ENCODE results near the gene SDC3.

DNA sequence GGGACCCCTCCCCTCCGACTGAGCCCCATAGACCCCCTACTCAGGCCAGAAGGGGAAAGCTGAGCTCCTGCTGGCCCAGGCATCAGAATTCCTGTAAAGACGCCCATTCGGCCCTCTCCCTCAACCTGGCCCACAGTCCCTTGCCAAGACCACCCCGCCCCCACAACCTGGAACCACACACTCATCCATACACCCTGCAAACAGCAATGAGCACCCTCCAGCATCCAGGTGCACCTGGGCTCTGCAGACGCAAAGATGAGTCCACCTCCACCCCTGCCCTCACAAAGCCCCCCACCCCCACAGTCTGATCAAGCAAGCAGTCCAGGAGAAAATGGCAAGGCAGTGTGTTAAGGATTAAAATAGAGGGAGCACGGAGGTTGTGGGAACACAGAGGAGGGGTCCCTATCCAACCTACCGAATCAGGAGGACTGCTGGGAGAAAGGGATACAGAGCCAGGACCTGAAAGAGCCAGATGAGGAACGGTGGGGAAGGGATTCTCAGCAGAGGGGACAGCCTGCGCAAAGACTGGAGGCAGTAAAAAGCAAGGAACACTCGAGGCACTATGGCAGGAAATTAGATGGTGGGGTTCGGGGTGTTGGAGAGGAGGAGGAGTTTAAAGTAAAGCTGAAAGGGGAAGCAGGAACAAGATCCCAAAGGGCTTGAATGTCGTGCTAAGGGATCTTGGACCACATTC lies 83.7 kb downstream of the SDC3 start:
- no peak for TF ChIP-seq HCFC1 (IDR thresholded peaks at IDR 0.05; ENCODE audit: low read length)
- TF ChIP-seq DPF2 (IDR thresholded peaks at IDR 0.05), result no peak
- no peak for TF ChIP-seq KDM1A (IDR thresholded peaks at IDR 0.05; ENCODE audit: borderline replicate concordance)
- no peak for TF ChIP-seq ESRRA (IDR thresholded peaks at IDR 0.05; ENCODE audit: low read length)
- TF ChIP-seq, protein P1, sequence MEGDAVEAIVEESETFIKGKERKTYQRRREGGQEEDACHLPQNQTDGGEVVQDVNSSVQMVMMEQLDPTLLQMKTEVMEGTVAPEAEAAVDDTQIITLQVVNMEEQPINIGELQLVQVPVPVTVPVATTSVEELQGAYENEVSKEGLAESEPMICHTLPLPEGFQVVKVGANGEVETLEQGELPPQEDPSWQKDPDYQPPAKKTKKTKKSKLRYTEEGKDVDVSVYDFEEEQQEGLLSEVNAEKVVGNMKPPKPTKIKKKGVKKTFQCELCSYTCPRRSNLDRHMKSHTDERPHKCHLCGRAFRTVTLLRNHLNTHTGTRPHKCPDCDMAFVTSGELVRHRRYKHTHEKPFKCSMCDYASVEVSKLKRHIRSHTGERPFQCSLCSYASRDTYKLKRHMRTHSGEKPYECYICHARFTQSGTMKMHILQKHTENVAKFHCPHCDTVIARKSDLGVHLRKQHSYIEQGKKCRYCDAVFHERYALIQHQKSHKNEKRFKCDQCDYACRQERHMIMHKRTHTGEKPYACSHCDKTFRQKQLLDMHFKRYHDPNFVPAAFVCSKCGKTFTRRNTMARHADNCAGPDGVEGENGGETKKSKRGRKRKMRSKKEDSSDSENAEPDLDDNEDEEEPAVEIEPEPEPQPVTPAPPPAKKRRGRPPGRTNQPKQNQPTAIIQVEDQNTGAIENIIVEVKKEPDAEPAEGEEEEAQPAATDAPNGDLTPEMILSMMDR (IDR thresholded peaks at IDR 0.05 in 2 of 3, conservative IDR thresholded peaks at IDR 0.05 in 1 of 3; ENCODE audit: control insufficient read depth in 2 of 3, extremely low read depth in 1 of 3, insufficient read depth in 1 of 3, low read depth in 3 of 3, low read length in 3 of 3), result no peak
- no peak for TF ChIP-seq MEF2A (IDR thresholded peaks at IDR 0.05; ENCODE audit: insufficient read depth, low read depth, low read length)
- TF ChIP-seq, protein P2, sequence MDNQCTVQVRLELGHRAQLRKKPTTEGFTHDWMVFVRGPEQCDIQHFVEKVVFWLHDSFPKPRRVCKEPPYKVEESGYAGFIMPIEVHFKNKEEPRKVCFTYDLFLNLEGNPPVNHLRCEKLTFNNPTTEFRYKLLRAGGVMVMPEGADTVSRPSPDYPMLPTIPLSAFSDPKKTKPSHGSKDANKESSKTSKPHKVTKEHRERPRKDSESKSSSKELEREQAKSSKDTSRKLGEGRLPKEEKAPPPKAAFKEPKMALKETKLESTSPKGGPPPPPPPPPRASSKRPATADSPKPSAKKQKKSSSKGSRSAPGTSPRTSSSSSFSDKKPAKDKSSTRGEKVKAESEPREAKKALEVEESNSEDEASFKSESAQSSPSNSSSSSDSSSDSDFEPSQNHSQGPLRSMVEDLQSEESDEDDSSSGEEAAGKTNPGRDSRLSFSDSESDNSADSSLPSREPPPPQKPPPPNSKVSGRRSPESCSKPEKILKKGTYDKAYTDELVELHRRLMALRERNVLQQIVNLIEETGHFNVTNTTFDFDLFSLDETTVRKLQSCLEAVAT (IDR thresholded peaks at IDR 0.05), result no peak
- no peak for TF ChIP-seq PAX8 (IDR thresholded peaks at IDR 0.05)
- TF ChIP-seq, protein P3, sequence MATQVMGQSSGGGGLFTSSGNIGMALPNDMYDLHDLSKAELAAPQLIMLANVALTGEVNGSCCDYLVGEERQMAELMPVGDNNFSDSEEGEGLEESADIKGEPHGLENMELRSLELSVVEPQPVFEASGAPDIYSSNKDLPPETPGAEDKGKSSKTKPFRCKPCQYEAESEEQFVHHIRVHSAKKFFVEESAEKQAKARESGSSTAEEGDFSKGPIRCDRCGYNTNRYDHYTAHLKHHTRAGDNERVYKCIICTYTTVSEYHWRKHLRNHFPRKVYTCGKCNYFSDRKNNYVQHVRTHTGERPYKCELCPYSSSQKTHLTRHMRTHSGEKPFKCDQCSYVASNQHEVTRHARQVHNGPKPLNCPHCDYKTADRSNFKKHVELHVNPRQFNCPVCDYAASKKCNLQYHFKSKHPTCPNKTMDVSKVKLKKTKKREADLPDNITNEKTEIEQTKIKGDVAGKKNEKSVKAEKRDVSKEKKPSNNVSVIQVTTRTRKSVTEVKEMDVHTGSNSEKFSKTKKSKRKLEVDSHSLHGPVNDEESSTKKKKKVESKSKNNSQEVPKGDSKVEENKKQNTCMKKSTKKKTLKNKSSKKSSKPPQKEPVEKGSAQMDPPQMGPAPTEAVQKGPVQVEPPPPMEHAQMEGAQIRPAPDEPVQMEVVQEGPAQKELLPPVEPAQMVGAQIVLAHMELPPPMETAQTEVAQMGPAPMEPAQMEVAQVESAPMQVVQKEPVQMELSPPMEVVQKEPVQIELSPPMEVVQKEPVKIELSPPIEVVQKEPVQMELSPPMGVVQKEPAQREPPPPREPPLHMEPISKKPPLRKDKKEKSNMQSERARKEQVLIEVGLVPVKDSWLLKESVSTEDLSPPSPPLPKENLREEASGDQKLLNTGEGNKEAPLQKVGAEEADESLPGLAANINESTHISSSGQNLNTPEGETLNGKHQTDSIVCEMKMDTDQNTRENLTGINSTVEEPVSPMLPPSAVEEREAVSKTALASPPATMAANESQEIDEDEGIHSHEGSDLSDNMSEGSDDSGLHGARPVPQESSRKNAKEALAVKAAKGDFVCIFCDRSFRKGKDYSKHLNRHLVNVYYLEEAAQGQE (IDR thresholded peaks at IDR 0.05; ENCODE audit: low read depth, low read length), result no peak
- TF ChIP-seq NFYB (IDR thresholded peaks at IDR 0.05; ENCODE audit: insufficient read depth, low read depth, low read length), result no peak
- TF ChIP-seq JUND (IDR thresholded peaks at IDR 0.05; ENCODE audit: low read depth, low read length), result no peak
- TF ChIP-seq POLR2A (IDR thresholded peaks at IDR 0.05; ENCODE audit: low read depth, low read length), result no peak
- no peak for TF ChIP-seq RAD21 (IDR thresholded peaks at IDR 0.05; ENCODE audit: insufficient read depth, low read depth, low read length)
